Left ventricle myocardium inferior (tissue), 1 donor: ENCODE data around the gene FLT3LG. TPM values are rescaled to one million over a fixed set of nuclear protein-coding genes. Genes with fewer than 3 reads are reported as not detected.

Experiments used
- DNase-seq: peaks from one replicate; pipeline ENCODE4 v3.0.0-alpha.2; 2020
- H3K27ac ChIP-seq: fragments of 200-600 bp; replicated peaks from 2 replicates; pipeline ENCODE4 v1.8.0; 2021
- H3K27me3 ChIP-seq: fragments of 200-600 bp; 2 replicates; pipeline ENCODE4 v1.8.0; 2021; ENCODE audit warnings: low read depth
- H3K36me3 ChIP-seq: fragments of 200-600 bp; 2 replicates; pipeline ENCODE4 v1.8.0; 2021
- H3K4me1 ChIP-seq: fragments of 200-600 bp; 2 replicates; pipeline ENCODE4 v1.8.0; 2021
- H3K4me3 ChIP-seq: fragments of 200-600 bp; 2 replicates; pipeline ENCODE4 v1.8.0; 2021; ENCODE audit warnings: mild to moderate bottlenecking, moderate library complexity
- H3K9me3 ChIP-seq: fragments of 200-600 bp; replicated peaks from 2 replicates; pipeline ENCODE4 v1.8.0; 2021
- CTCF ChIP-seq: fragments of 200-600 bp; IDR thresholded peaks from 2 replicates; pipeline ENCODE4 v1.8.0; 2021; ENCODE audit warnings: antibody characterized with exemption, mild to moderate bottlenecking, borderline replicate concordance
- intact Hi-C: fragments of 100-400 bp; cut with micrococcal nuclease; formaldehyde crosslinking; loops from one replicate; pipeline ENCODE4 v1.11.0; 2022
- long read RNA-seq: library from polyadenylated mRNA; unstranded; transcript quantifications from one replicate; pipeline ENCODE4 v2.0.0, GENCODE V29; 2021
- total RNA-seq: library from RNA; stranded (reverse); fragmentation: NEBNext Ultra II Directional; extraction: Animal tissue kit (Norgen Biotek cat#: 25700); gene quantifications from one replicate; pipeline ENCODE4 v1.2.1, GENCODE V29; 2021
- donor health status: DM: no; HTN: yes; CAD: no; lungs with severe emphysema.

FLT3LG gene
- total RNA-seq: 3.1 TPM
- long read RNA-seq, partial matches to known transcripts: 0 of 1 reads
- long read RNA-seq, other reads (novel, unspliced or antisense): 1 of 1 reads

GRCh38 chr19:49473868-49474541 lies at the start of gene FLT3LG:
Gene FLT3LG, plus strand, starts transcription at chr19:49474215. Its CDS starts 425 bp downstream, at chr19:49474640.
- peak; percentile 79 for DNase-seq
- peak within 1 kb of the TSS; percentile 76 for H3K4me3 ChIP-seq
- peak; percentile 99 for TF ChIP-seq CTCF
- no peaks in the 10 kb centered on the region for H3K27me3 ChIP-seq
- H3K36me3 ChIP-seq: no peaks in the 10 kb centered on the region
- peak within 1 kb of the TSS; percentile 91 for H3K27ac ChIP-seq
- H3K4me1 ChIP-seq: peaks cover 39% of the 10 kb centered on the region
- intact Hi-C loops: no loop called here
- no peaks in the 10 kb centered on the region for H3K9me3 ChIP-seq

GRCh38 chr19:49425178-49425577 lies 48.8 kb upstream of the FLT3LG start, which contains the start of gene GFY:
Gene GFY, plus strand, starts transcription at chr19:49425388. Its CDS starts 1,043 bp downstream, at chr19:49426431.
- intact Hi-C loops: no loop called here
- Histone ChIP-seq H3K27me3 (peaks cover 100% of the 10 kb centered on the region), H3K4me3 (no peak within 1 kb of the TSS), H3K36me3 (no peaks in the 10 kb centered on the region), H3K27ac (no peak within 1 kb of the TSS), H3K4me1 (peaks cover 53% of the 10 kb centered on the region), H3K9me3 (no peaks in the 10 kb centered on the region)
- no peak for TF ChIP-seq CTCF
- no peak for DNase-seq

GRCh38 chr19:49425922-49426592 lies 48.0 kb upstream of the FLT3LG start:
- TF ChIP-seq CTCF: no peak
- intact Hi-C loops: no loop called here
- Histone ChIP-seq H3K4me1 (peaks cover 47% of the 10 kb centered on the region), H3K27ac (no peak overlapping the region), H3K4me3 (no peak overlapping the region), H3K9me3 (no peaks in the 10 kb centered on the region), H3K36me3 (no peaks in the 10 kb centered on the region), H3K27me3 (peaks cover 100% of the 10 kb centered on the region)
- DNase-seq: no peak

- intact Hi-C loops: no loop called here
- no peak for TF ChIP-seq CTCF
- peaks cover 100% of the 10 kb centered on the region for H3K27me3 ChIP-seq
Measured at GRCh38 chr19:49427339-49427738, 46.7 kb upstream of the FLT3LG start.

GRCh38 chr19:49427855-49428546 lies 46.0 kb upstream of the FLT3LG start:
- intact Hi-C loops: no loop called here
- Histone ChIP-seq H3K4me1 (peaks cover 28% of the 10 kb centered on the region), H3K27me3 (peaks cover 100% of the 10 kb centered on the region), H3K27ac (no peak overlapping the region), H3K9me3 (no peaks in the 10 kb centered on the region), H3K4me3 (peak overlapping the region; percentile 36), H3K36me3 (no peaks in the 10 kb centered on the region)
- no peak for DNase-seq
- TF ChIP-seq CTCF: no peak

More at GRCh38 chr19:49427339-49427738, 46.7 kb upstream of the FLT3LG start:
- Histone ChIP-seq H3K4me3 (no peak overlapping the region), H3K36me3 (no peaks in the 10 kb centered on the region), H3K27ac (no peak overlapping the region), H3K9me3 (no peaks in the 10 kb centered on the region), H3K4me1 (peaks cover 34% of the 10 kb centered on the region)
- no peak for DNase-seq
